GM21381 (cell line): ENCODE data around the gene AMOTL2.

Experiments used
- ATAC-seq: cut with Tn5 transposase; IDR thresholded peaks from one replicate; pipeline ENCODE4 v1.9.1; 2021; ENCODE audit warnings: mild to moderate bottlenecking, moderate library complexity; ENCODE audit not compliant: unreplicated experiment

AMOTL2 gene

GRCh38 chr3:134380249-134380648 is 6.0 kb upstream of the AMOTL2 start:
- no peak for ATAC-seq

GRCh38 chr3:134378818-134379217 is 4.6 kb upstream of the AMOTL2 start:
- ATAC-seq, result no peak

- ATAC-seq, result no peak
Observed at GRCh38 chr3:134378384-134378783, 4.1 kb upstream of the AMOTL2 start.

GRCh38 chr3:134377896-134378295 is 3.6 kb upstream of the AMOTL2 start:
- ATAC-seq, result no peak

GRCh38 chr3:134376786-134377426 is 2.7 kb upstream of the AMOTL2 start:
- ATAC-seq, result no peak

- ATAC-seq, result no peak
Observed at GRCh38 chr3:134376385-134376765, 2.1 kb upstream of the AMOTL2 start.

- no peak for ATAC-seq
Observed at GRCh38 chr3:134375582-134376384, 1.5 kb upstream of the AMOTL2 start.

GRCh38 chr3:134374791-134375581 is 739 bp upstream of the AMOTL2 start:
- no peak for ATAC-seq

- ATAC-seq, result no peak
Observed at GRCh38 chr3:134373271-134374104, 759 bp downstream of the AMOTL2 start.

- no peak for ATAC-seq
Observed at GRCh38 chr3:134372396-134373270, 1.6 kb downstream of the AMOTL2 start.

GRCh38 chr3:134371542-134372324 is 2.5 kb downstream of the AMOTL2 start:
- ATAC-seq, result no peak

GRCh38 chr3:134370611-134371531 is 3.4 kb downstream of the AMOTL2 start:
- no peak for ATAC-seq

- ATAC-seq, result no peak
Observed at GRCh38 chr3:134369861-134370596, 4.2 kb downstream of the AMOTL2 start.

- no peak for ATAC-seq
Observed at GRCh38 chr3:134369231-134369741, 5.0 kb downstream of the AMOTL2 start.

- no peak for ATAC-seq
Observed at GRCh38 chr3:134368751-134369105, 5.5 kb downstream of the AMOTL2 start.

- ATAC-seq, result no peak
Observed at GRCh38 chr3:134367869-134368750, 6.1 kb downstream of the AMOTL2 start.
